K562 (cell line): ENCODE results near the gene LTO1. TPM values are rescaled to one million over a fixed set of nuclear protein-coding genes. Genes with fewer than 3 reads are reported as not detected.

Source experiments
- FOXK2 ChIP-seq, 2 experiments: fragments of 450-650 bp; IDR thresholded peaks in 1 of 2; conservative IDR thresholded peaks in 1 of 2; 2 replicates each; pipeline ENCODE4 v1.6.1; 2016; ENCODE audit warnings: low read depth in 2 of 2, mild to moderate bottlenecking in 1 of 2
- GTF2F1 ChIP-seq: IDR thresholded peaks from 2 replicates; pipeline ENCODE4 v1.6.1; 2011; ENCODE audit warnings: low read depth, low read length, improper control_type of control experiment
- MCM3 ChIP-seq: fragments of 450-650 bp; IDR thresholded peaks from 2 replicates; pipeline ENCODE4 v1.6.1; 2016
- MYC ChIP-seq, 2 experiments: fragments of 250-450 bp in 1 of 2; sonication (Bioruptor Pico) in 1 of 2; IDR thresholded peaks; 2 replicates each; pipeline versions ENCODE4 v1.5.1 to v1.6.1; 2012 to 2021; ENCODE audit warnings: low read depth in 2 of 2, borderline replicate concordance in 1 of 2, improper control_type of control experiment in 1 of 2, low read length in 1 of 2, mild to moderate bottlenecking in 1 of 2, moderate library complexity in 1 of 2
- NFRKB ChIP-seq: fragments of 450-650 bp; IDR thresholded peaks from 2 replicates; pipeline ENCODE4 v1.6.1; 2016; ENCODE audit warnings: low read depth
- NR2C2 ChIP-seq, 2 experiments: fragments of 200-800 bp in 1 of 2; sonication (Bioruptor generic) in 1 of 2; sonication (generic) in 1 of 2; formaldehyde crosslinking in 1 of 2; IDR thresholded peaks; 2 replicates each; pipeline versions ENCODE4 v1.6.1 to v1.8.0; 2016 to 2022; ENCODE audit warnings: mild to moderate bottlenecking in 1 of 2, missing compliant biosample characterization in 1 of 2, missing genetic modification characterization in 1 of 2, missing genetic modification reagents in 1 of 2
- TRIM25 ChIP-seq: fragments of 450-650 bp; IDR thresholded peaks from 2 replicates; pipeline ENCODE4 v1.7.0; 2016; ENCODE audit warnings: borderline replicate concordance
- XRCC5 ChIP-seq: fragments of 200-400 bp; formaldehyde crosslinking; IDR thresholded peaks from 2 replicates; pipeline ENCODE4 v1.6.1; 2017; ENCODE audit warnings: low read depth, mild to moderate bottlenecking, low read length
- YY1 ChIP-seq, 3 experiments: IDR thresholded peaks; 2 replicates each; pipeline ENCODE4 v1.6.1; 2011; ENCODE audit warnings: low read length in 2 of 3, mild to moderate bottlenecking in 2 of 3, moderate library complexity in 2 of 3, borderline replicate concordance in 1 of 3, control low read depth in 1 of 3, low read depth in 1 of 3; ENCODE audit not compliant: insufficient read depth in 3 of 3, insufficient replicate concordance in 2 of 3, control insufficient read depth in 1 of 3, insufficient read length in 1 of 3; ENCODE audit errors: extremely low read depth in 1 of 3
- ZKSCAN1 ChIP-seq: fragments of 150-350 bp; IDR thresholded peaks from 2 replicates; pipeline ENCODE4 v1.6.1; 2016; ENCODE audit warnings: low read depth, low read length
- ZNF407 ChIP-seq: fragments of 450-650 bp; IDR thresholded peaks from 2 replicates; pipeline ENCODE4 v1.6.1; 2016; ENCODE audit warnings: low read depth
- polyA plus RNA-seq, 8 experiments: library from polyadenylated mRNA; depleted of rRNA in 4 of 8; stranded (reverse) in 5 of 8; unstranded in 3 of 8; fragments of >200 nt; fragmentation: Nextera tagmentation in 2 of 8; fragmentation: Illumina TruSeq in 1 of 8; extraction: Ambion mirVana in 2 of 8; extraction: Trizol in 1 of 8; gene quantifications; 2 replicates each; pipeline versions ENCODE4 v1.2.1 to v1.2.3, GENCODE V29; 2011 to 2014; ENCODE audit warnings: inconsistent platforms in 1 of 8, missing spikeins in 1 of 8
- total RNA-seq, 7 experiments: library from RNA; depleted of rRNA in 6 of 7; stranded (reverse); fragments of >200 nt in 6 of 7; fragmentation: Illumina TruSeq in 2 of 7; extraction: Trizol in 2 of 7; gene quantifications; 2 replicates each; pipeline versions ENCODE4 v1.2.1 to v1.2.3, GENCODE V29; 2011 to 2021; ENCODE audit warnings: low replicate concordance in 1 of 7
- TF ChIP-seq, protein P1 (sequence below): fragments of 250-450 bp; sonication (Bioruptor Pico); IDR thresholded peaks from 2 replicates; pipeline ENCODE4 v1.9.0; 2021; ENCODE audit warnings: mild to moderate bottlenecking

LTO1 gene
- total and polyA plus RNA-seq, 9 of the 15 experiments (the other 6 are each of a cell fraction or from before 2014, with no cell fraction given): 2.6 to 43.4 (median 19.1) TPM

DNA sequence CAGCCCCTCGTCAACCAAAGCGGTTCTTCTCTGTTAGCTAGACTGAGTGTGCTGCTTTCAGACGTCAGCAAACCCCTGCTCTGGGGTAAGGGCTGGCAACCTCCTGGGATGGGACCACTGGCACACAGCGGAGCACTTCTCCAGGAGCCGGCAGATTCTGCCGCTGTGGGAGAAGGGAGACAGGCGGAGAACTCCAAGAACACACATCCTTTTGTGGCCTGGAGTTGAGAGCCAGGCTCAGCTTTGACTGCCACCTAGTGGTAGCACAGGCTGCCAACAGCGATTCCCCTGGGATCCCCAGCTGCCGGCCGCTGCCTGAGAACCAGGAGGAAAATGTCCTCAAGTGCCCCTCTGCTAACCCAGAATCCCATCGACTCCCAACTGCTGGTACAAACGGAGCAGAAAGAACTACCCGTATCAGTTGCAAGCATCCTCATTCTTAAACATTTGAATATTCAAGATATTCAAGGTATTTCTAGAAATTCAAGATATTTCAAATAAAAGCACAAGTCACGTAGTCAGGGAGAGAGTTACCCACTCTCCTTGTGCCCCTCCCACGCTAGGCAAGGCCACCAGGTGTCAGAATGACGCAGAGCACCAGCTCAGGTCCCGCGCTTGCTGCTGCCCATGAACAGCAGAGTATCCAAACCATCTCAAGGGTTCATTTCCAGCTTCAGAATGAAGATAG lies 4.9 kb downstream of the LTO1 start (continued):
- TF ChIP-seq ZNF407: no peak
- no peak for TF ChIP-seq FOXK2 (conservative IDR thresholded peaks at IDR 0.05 in 1 of 2, IDR thresholded peaks at IDR 0.05 in 1 of 2; ENCODE audit: low read depth in 2 of 2)
- no peak for TF ChIP-seq GTF2F1
- no peak for TF ChIP-seq NFRKB
- no peak for TF ChIP-seq ZKSCAN1
- TF ChIP-seq TRIM25: no peak
- TF ChIP-seq YY1 (IDR thresholded peaks at IDR 0.05; ENCODE audit: borderline replicate concordance in 1 of 3, control insufficient read depth in 1 of 3, extremely low read depth in 1 of 3, insufficient read depth in 3 of 3, insufficient read length in 1 of 3, insufficient replicate concordance in 2 of 3, low read depth in 1 of 3, low read length in 2 of 3): peak in 1 of 3 experiments; percentile 11
- no peak for TF ChIP-seq MCM3
- TF ChIP-seq, protein P1, sequence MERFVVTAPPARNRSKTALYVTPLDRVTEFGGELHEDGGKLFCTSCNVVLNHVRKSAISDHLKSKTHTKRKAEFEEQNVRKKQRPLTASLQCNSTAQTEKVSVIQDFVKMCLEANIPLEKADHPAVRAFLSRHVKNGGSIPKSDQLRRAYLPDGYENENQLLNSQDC (CRISPR knock-in tag): no peak
- TF ChIP-seq NR2C2 (CRISPR knock-in tag; IDR thresholded peaks at IDR 0.05): no peak
- TF ChIP-seq NR2C2 (tag; IDR thresholded peaks at IDR 0.05): no peak
- no peak for TF ChIP-seq MYC (IDR thresholded peaks at IDR 0.05; ENCODE audit: low read depth, low read length)
- TF ChIP-seq MYC (CRISPR knock-in tag; IDR thresholded peaks at IDR 0.05; ENCODE audit: borderline replicate concordance, low read depth): no peak
- peak; percentile 71; the same call in 1 of the 2 replicates for TF ChIP-seq XRCC5
